IgD-negative memory B cell (primary cell): ENCODE results near the gene PFDN6. TPM values are rescaled to one million over a fixed set of nuclear protein-coding genes. Genes with fewer than 3 reads are reported as not detected.
"Not testable (repeated sequence)": the region's sequence is repeated elsewhere in the genome, so short reads cannot be mapped to it uniquely, and the experiment has no call there.

Experiments
- H3K27ac Mint-ChIP-seq, 3 donors: one replicate each; pipeline ENCODE4 v1.8.0; 2020 to 2022; ENCODE audit warnings: mild to moderate bottlenecking in 3 of 3, mixed read lengths in 3 of 3, moderate library complexity in 1 of 3
- H3K27me3 Mint-ChIP-seq: one replicate; pipeline ENCODE4 v1.8.0; 2021; ENCODE audit warnings: mixed read lengths
- H3K36me3 Mint-ChIP-seq: one replicate; pipeline ENCODE4 v1.8.0; 2020; ENCODE audit warnings: mild to moderate bottlenecking, mixed read lengths
- H3K4me1 Mint-ChIP-seq, 3 donors: one replicate each; pipeline ENCODE4 v1.8.0; 2020 to 2022; ENCODE audit warnings: mixed read lengths in 3 of 3, mild to moderate bottlenecking in 1 of 3
- H3K4me3 Mint-ChIP-seq, 4 donors: one replicate each; pipeline ENCODE4 v1.8.0; 2020 to 2022; ENCODE audit warnings: mild to moderate bottlenecking in 4 of 4, mixed read lengths in 4 of 4, moderate library complexity in 3 of 4
- H3K9me3 Mint-ChIP-seq, 3 donors: one replicate each; pipeline ENCODE4 v1.8.0; 2020 to 2021; ENCODE audit warnings: mixed read lengths in 3 of 3, mild to moderate bottlenecking in 1 of 3
- polyA plus RNA-seq: library from polyadenylated mRNA; unstranded; fragments of 300-500 nt; fragmentation: Illumina TruSeq; gene quantifications from one replicate; pipeline ENCODE4 v1.2.3, GENCODE V29; 2021

PFDN6 gene
- polyA plus RNA-seq, 1 donor from 2014 or later = 49.3 TPM

- no peaks in the 10 kb centered on the region for H3K27me3 Mint-ChIP-seq
- H3K36me3 Mint-ChIP-seq = no peaks in the 10 kb centered on the region
- no peaks in the 10 kb centered on the region for H3K9me3 Mint-ChIP-seq
- peaks cover 26 to 40% (median 30%) of the 10 kb centered on the region in 3 donors for H3K4me1 Mint-ChIP-seq
- peak overlapping the region; percentile 23 to 99 (median 85) for H3K27ac Mint-ChIP-seq
- H3K4me3 Mint-ChIP-seq = peak overlapping the region; percentile 60 to 99 (median 92)
Observed at GRCh38 chr6:33278810-33279209, 10.6 kb upstream of the PFDN6 start.

- H3K36me3 Mint-ChIP-seq = peaks cover 1% of the 10 kb centered on the region
- H3K9me3 Mint-ChIP-seq = no peaks in the 10 kb centered on the region
- peak overlapping the region in 3 of 4 donors; percentile 60 to 99 (median 89) for H3K4me3 Mint-ChIP-seq
- no peaks in the 10 kb centered on the region for H3K27me3 Mint-ChIP-seq
- peak overlapping the region in 2 of 3 donors; percentile 71 to 85 for H3K27ac Mint-ChIP-seq
- H3K4me1 Mint-ChIP-seq = peaks cover 23 to 38% (median 28%) of the 10 kb centered on the region in 3 donors
Observed at GRCh38 chr6:33279257-33279695, 10.1 kb upstream of the PFDN6 start.

- peaks cover 16 to 30% (median 20%) of the 10 kb centered on the region in 3 donors for H3K4me1 Mint-ChIP-seq
- no peaks in the 10 kb centered on the region for H3K9me3 Mint-ChIP-seq
- peak overlapping the region in 2 of 4 donors; percentile 45 to 99 for H3K4me3 Mint-ChIP-seq
- H3K27ac Mint-ChIP-seq = peak overlapping the region in 1 of 3 donors; percentile 64
- H3K27me3 Mint-ChIP-seq = no peaks in the 10 kb centered on the region
- peaks cover 1% of the 10 kb centered on the region for H3K36me3 Mint-ChIP-seq
Observed at GRCh38 chr6:33279971-33280511, 9.4 kb upstream of the PFDN6 start.

- Mint-ChIP-seq H3K4me1 (peaks cover 15 to 26% (median 20%) of the 10 kb centered on the region in 3 donors), H3K4me3 (peak overlapping the region in 1 of 4 donors; percentile 79), H3K27ac (peak overlapping the region in 2 of 3 donors; percentile 31 to 81), H3K36me3 (peaks cover 1% of the 10 kb centered on the region), H3K9me3 (no peaks in the 10 kb centered on the region), H3K27me3 (no peaks in the 10 kb centered on the region)
Observed at GRCh38 chr6:33280539-33280938, 8.9 kb upstream of the PFDN6 start.

- H3K27me3 Mint-ChIP-seq, H3K27ac Mint-ChIP-seq, H3K4me3 Mint-ChIP-seq, H3K9me3 Mint-ChIP-seq, H3K36me3 Mint-ChIP-seq: not testable (repeated sequence)
- peaks cover 9 to 30% (median 16%) of the 10 kb centered on the region in 3 donors for H3K4me1 Mint-ChIP-seq
Observed at GRCh38 chr6:33285214-33285613, 4.2 kb upstream of the PFDN6 start.

- Mint-ChIP-seq H3K27ac (peak overlapping the region in 2 of 3 donors; percentile 2 to 90), H3K4me3 (peak overlapping the region; percentile 57 to 98 (median 88)), H3K27me3 (no peaks in the 10 kb centered on the region), H3K36me3 (peaks cover 5% of the 10 kb centered on the region), H3K9me3 (no peaks in the 10 kb centered on the region), H3K4me1 (peaks cover 15 to 34% (median 17%) of the 10 kb centered on the region in 3 donors)
Observed at GRCh38 chr6:33286946-33287914, 2.2 kb upstream of the PFDN6 start.

GRCh38 chr6:33288141-33288920, 1.1 kb upstream of the PFDN6 start:
- peak overlapping the region; percentile 96 to 100 (median 98) for H3K4me3 Mint-ChIP-seq
- H3K36me3 Mint-ChIP-seq = peaks cover 8% of the 10 kb centered on the region
- no peaks in the 10 kb centered on the region for H3K27me3 Mint-ChIP-seq
- peaks cover 15 to 34% (median 17%) of the 10 kb centered on the region in 3 donors for H3K4me1 Mint-ChIP-seq
- H3K27ac Mint-ChIP-seq = peak overlapping the region; percentile 75 to 94 (median 79)
- H3K9me3 Mint-ChIP-seq = no peaks in the 10 kb centered on the region

- peaks cover 8% of the 10 kb centered on the region for H3K36me3 Mint-ChIP-seq
- no peaks in the 10 kb centered on the region for H3K27me3 Mint-ChIP-seq
- peaks cover 15 to 34% (median 17%) of the 10 kb centered on the region in 3 donors for H3K4me1 Mint-ChIP-seq
- peak overlapping the region; percentile 96 to 100 (median 98) for H3K4me3 Mint-ChIP-seq
- H3K27ac Mint-ChIP-seq = peak overlapping the region; percentile 75 to 94 (median 79)
- no peaks in the 10 kb centered on the region for H3K9me3 Mint-ChIP-seq
Observed at GRCh38 chr6:33289784-33290315, 449 bp downstream of the PFDN6 start.

GRCh38 chr6:33290459-33290858, 1.1 kb downstream of the PFDN6 start:
- H3K27ac Mint-ChIP-seq = peak overlapping the region in 1 of 3 donors; percentile 64
- peaks cover 8% of the 10 kb centered on the region for H3K36me3 Mint-ChIP-seq
- H3K4me1 Mint-ChIP-seq = peaks cover 15 to 34% (median 17%) of the 10 kb centered on the region in 3 donors
- H3K4me3 Mint-ChIP-seq = peak overlapping the region; percentile 96 to 100 (median 98)
- no peaks in the 10 kb centered on the region for H3K9me3 Mint-ChIP-seq
- H3K27me3 Mint-ChIP-seq = no peaks in the 10 kb centered on the region

GRCh38 chr6:33292996-33293682, 3.7 kb downstream of the PFDN6 start:
- Mint-ChIP-seq H3K9me3 (no peaks in the 10 kb centered on the region), H3K27me3 (no peaks in the 10 kb centered on the region), H3K4me1 (peaks cover 15 to 25% (median 24%) of the 10 kb centered on the region in 3 donors), H3K36me3 (peaks cover 8% of the 10 kb centered on the region), H3K4me3 (peak overlapping the region in 2 of 4 donors; percentile 51 to 96), H3K27ac (no peak overlapping the region)

GRCh38 chr6:33294086-33294823, 4.9 kb downstream of the PFDN6 start:
- Mint-ChIP-seq H3K4me1 (peaks cover 9 to 22% (median 21%) of the 10 kb centered on the region in 3 donors), H3K27me3 (no peaks in the 10 kb centered on the region), H3K4me3 (peak overlapping the region in 2 of 4 donors; percentile 39 to 83), H3K27ac (peak overlapping the region in 2 of 3 donors; percentile 43 to 70), H3K36me3 (peaks cover 6% of the 10 kb centered on the region), H3K9me3 (no peaks in the 10 kb centered on the region)

- Mint-ChIP-seq H3K9me3 (no peaks in the 10 kb centered on the region), H3K4me3 (peak overlapping the region in 3 of 4 donors; percentile 23 to 99 (median 43)), H3K27me3 (no peaks in the 10 kb centered on the region), H3K4me1 (peaks cover 14 to 25% (median 19%) of the 10 kb centered on the region in 3 donors), H3K27ac (no peak overlapping the region), H3K36me3 (peaks cover 6% of the 10 kb centered on the region)
Observed at GRCh38 chr6:33295621-33296369, 6.4 kb downstream of the PFDN6 start.
